Measurements from ENCODE around the gene ECI1. TPM values are rescaled to one million over a fixed set of nuclear protein-coding genes. Genes with fewer than 3 reads are reported as not detected.
"Not testable (repeated sequence)": the region's sequence is repeated elsewhere in the genome, so short reads cannot be mapped to it uniquely, and the experiment has no call there.

Gene ECI1
- total and polyA plus RNA-seq, 4 donors: 35.0 to 87.1 (median 63.5) TPM

GRCh38 chr16:2205967-2206313 lies 45.4 kb downstream of the ECI1 start:
- no peak for ATAC-seq (ENCODE audit: insufficient read depth, low FRiP score)
- peaks cover 0 to 4% (median 0%) of the 10 kb centered on the region in 3 donors for H3K27me3 ChIP-seq (ENCODE audit: control insufficient read depth in 3 of 3, insufficient read depth in 3 of 3, low read length in 2 of 3)
- H3K4me1 ChIP-seq (ENCODE audit: control insufficient read depth in 5 of 5, insufficient read depth in 5 of 5, low read length in 5 of 5): peaks cover 0 to 11% (median 8%) of the 10 kb centered on the region in 5 donors
- WGBS, 2 donors: 12 to 13% methylated on average over 16 of the region's 16 CpGs
- no peaks in the 10 kb centered on the region for H3K9me3 ChIP-seq (ENCODE audit: control insufficient read depth in 4 of 4, insufficient read depth in 3 of 4, low read length in 3 of 4)
- no peak for DNase-seq
- TF ChIP-seq CTCF (IDR thresholded peaks at IDR 0.05; ENCODE audit: control extremely low read depth, extremely low read depth): no peak
- peak overlapping the region in 1 of 2 donors; percentile 6 for H3K9ac ChIP-seq (ENCODE audit: insufficient read depth in 1 of 2, low read length in 2 of 2)
- H3K27ac ChIP-seq (ENCODE audit: low read depth in 1 of 2, low read length in 1 of 2): peak overlapping the region; percentile 98 to 99
- H3K4me3 ChIP-seq: peak overlapping the region; percentile 93
- H3K36me3 ChIP-seq (ENCODE audit: control insufficient read depth in 4 of 4, insufficient read depth in 4 of 4, low read length in 4 of 4): peaks cover 0 to 33% (median 4%) of the 10 kb centered on the region in 4 donors

GRCh38 chr16:2205104-2205966 lies 46.1 kb downstream of the ECI1 start, which contains the start of gene MLST8:
TSS of gene MLST8 (plus strand) at chr16:2205454. CDS start at chr16:2206086, 632 bp downstream.
- ATAC-seq (ENCODE audit: insufficient read depth, low FRiP score) (peak; percentile 94), DNase-seq (peak; percentile 89 to 92 (median 90))
- Histone ChIP-seq H3K27me3 (ENCODE audit: control insufficient read depth in 3 of 3, insufficient read depth in 3 of 3, low read length in 2 of 3) (peaks cover 0 to 4% (median 0%) of the 10 kb centered on the region in 3 donors), H3K4me3 (peak within 1 kb of the TSS; percentile 93), H3K36me3 (ENCODE audit: control insufficient read depth in 4 of 4, insufficient read depth in 4 of 4, low read length in 4 of 4) (peaks cover 0 to 33% (median 4%) of the 10 kb centered on the region in 4 donors), H3K9me3 (ENCODE audit: control insufficient read depth in 4 of 4, insufficient read depth in 3 of 4, low read length in 3 of 4) (no peaks in the 10 kb centered on the region), H3K9ac (ENCODE audit: insufficient read depth in 1 of 2, low read length in 2 of 2) (peak within 1 kb of the TSS in 1 of 2 donors; percentile 58), H3K27ac (ENCODE audit: low read depth in 1 of 2, low read length in 1 of 2) (peak within 1 kb of the TSS; percentile 98 to 99), H3K4me1 (ENCODE audit: control insufficient read depth in 5 of 5, insufficient read depth in 5 of 5, low read length in 5 of 5) (peaks cover 0 to 11% (median 8%) of the 10 kb centered on the region in 5 donors)
- WGBS, 2 donors: 1% methylated on average over 77 to 93 of the region's 93 CpGs
- no peak for TF ChIP-seq CTCF (IDR thresholded peaks at IDR 0.05; ENCODE audit: control extremely low read depth, extremely low read depth)

- DNase-seq (no peak), ATAC-seq (ENCODE audit: insufficient read depth, low FRiP score) (no peak)
- peaks cover 0 to 4% (median 0%) of the 10 kb centered on the region in 3 donors for H3K27me3 ChIP-seq (ENCODE audit: control insufficient read depth in 3 of 3, insufficient read depth in 3 of 3, low read length in 2 of 3)
- no peak for TF ChIP-seq CTCF (IDR thresholded peaks at IDR 0.05; ENCODE audit: control extremely low read depth, extremely low read depth)
- no peak overlapping the region for H3K4me3 ChIP-seq
- peaks cover 0 to 29% (median 4%) of the 10 kb centered on the region in 4 donors for H3K36me3 ChIP-seq (ENCODE audit: control insufficient read depth in 4 of 4, insufficient read depth in 4 of 4, low read length in 4 of 4)
- H3K9ac ChIP-seq (ENCODE audit: insufficient read depth in 1 of 2, low read length in 2 of 2): no peak overlapping the region
- peak overlapping the region; percentile 98 for H3K27ac ChIP-seq (ENCODE audit: low read depth in 1 of 2, low read length in 1 of 2)
- H3K9me3 ChIP-seq (ENCODE audit: control insufficient read depth in 4 of 4, insufficient read depth in 3 of 4, low read length in 3 of 4): no peaks in the 10 kb centered on the region
- 83 to 87% methylated on average over 13 of the region's 13 CpGs for WGBS, 2 donors
- peaks cover 0 to 11% (median 8%) of the 10 kb centered on the region in 5 donors for H3K4me1 ChIP-seq (ENCODE audit: control insufficient read depth in 5 of 5, insufficient read depth in 5 of 5, low read length in 5 of 5)
Observed at GRCh38 chr16:2204416-2205103, 46.8 kb downstream of the ECI1 start.

- Histone ChIP-seq H3K27me3 (ENCODE audit: control insufficient read depth in 3 of 3, insufficient read depth in 3 of 3, low read length in 2 of 3) (peaks cover 0 to 13% (median 5%) of the 10 kb centered on the region in 3 donors), H3K36me3 (ENCODE audit: control insufficient read depth in 4 of 4, insufficient read depth in 4 of 4, low read length in 4 of 4) (peaks cover 0 to 15% (median 2%) of the 10 kb centered on the region in 4 donors), H3K4me1 (ENCODE audit: control insufficient read depth in 5 of 5, insufficient read depth in 5 of 5, low read length in 5 of 5) (peaks cover 0 to 11% (median 8%) of the 10 kb centered on the region in 5 donors)
- H3K27ac ChIP-seq (ENCODE audit: low read depth in 1 of 2, low read length in 1 of 2); DNase-seq; H3K9ac ChIP-seq (ENCODE audit: insufficient read depth in 1 of 2, low read length in 2 of 2); H3K9me3 ChIP-seq (ENCODE audit: control insufficient read depth in 4 of 4, insufficient read depth in 3 of 4, low read length in 3 of 4); H3K4me3 ChIP-seq; ATAC-seq (ENCODE audit: insufficient read depth, low FRiP score): not testable (repeated sequence)
- WGBS, 2 donors: 96 to 97% methylated on average over 8 of the region's 8 CpGs
Observed at GRCh38 chr16:2203119-2203688, 48.2 kb downstream of the ECI1 start.
